SH-SY5Y (cell line): ENCODE measurements around the gene ACTR3C.

ENCODE experiments used
- GATA2 ChIP-seq: IDR thresholded peaks from 2 replicates; pipeline ENCODE4 v1.6.1; 2011; ENCODE audit warnings: mild to moderate bottlenecking, low read depth, low read length
- GATA3 ChIP-seq: IDR thresholded peaks from 2 replicates; pipeline ENCODE4 v1.6.1; 2011; ENCODE audit warnings: low read depth, mild to moderate bottlenecking, low read length, moderate library complexity

DNA sequence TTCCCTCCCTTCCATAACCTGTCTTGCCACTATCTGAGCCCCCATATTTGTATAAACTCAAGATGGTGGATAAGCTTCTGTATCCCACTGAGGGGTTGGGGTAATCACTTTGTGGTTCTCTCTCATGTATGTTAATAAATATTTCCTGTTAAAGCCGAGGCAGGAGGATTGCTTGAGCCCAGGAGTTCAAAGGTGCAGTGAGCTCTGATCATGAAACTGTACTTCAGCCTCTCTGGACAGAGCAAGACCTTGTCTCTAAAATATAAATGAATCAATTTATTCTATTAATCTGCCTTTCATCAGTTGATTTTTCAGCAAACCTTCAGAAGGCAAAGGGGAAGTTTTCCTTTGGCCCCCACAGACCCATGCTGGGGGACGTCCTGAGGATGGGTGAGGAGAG lies 19.9 kb upstream of the ACTR3C start:
- TF ChIP-seq GATA3, result no peak
- no peak for TF ChIP-seq GATA2
